GM18498 (cell line): ENCODE results near the gene NKAIN2.
"Not testable (repeated sequence)": the region's sequence is repeated elsewhere in the genome, so short reads cannot be mapped to it uniquely, and the experiment has no call there.

Experiments
- ATAC-seq: cut with Tn5 transposase; IDR thresholded peaks from one replicate; pipeline ENCODE4 v1.9.1; 2021; ENCODE audit warnings: mild to moderate bottlenecking, moderate library complexity; ENCODE audit not compliant: unreplicated experiment

The NKAIN2 gene

DNA sequence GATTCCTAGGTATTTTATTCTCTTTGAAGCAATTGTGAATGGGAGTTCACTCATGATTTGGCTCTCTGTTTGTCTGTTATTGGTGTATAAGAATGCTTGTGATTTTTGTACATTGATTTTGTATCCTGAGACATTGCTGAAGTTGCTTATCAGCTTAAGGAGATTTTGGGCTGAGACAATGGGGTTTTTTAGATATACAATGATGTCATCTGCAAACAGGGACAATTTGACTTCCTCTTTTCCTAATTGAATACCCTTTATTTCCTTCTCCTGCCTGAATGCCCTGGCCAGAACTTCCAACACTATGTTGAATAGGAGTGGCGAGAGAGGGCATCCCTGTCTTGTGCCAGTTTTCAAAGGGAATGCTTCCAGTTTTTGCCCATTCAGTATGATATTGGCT, 363.6 kb downstream of the NKAIN2 start:
- not testable (repeated sequence) for ATAC-seq

DNA sequence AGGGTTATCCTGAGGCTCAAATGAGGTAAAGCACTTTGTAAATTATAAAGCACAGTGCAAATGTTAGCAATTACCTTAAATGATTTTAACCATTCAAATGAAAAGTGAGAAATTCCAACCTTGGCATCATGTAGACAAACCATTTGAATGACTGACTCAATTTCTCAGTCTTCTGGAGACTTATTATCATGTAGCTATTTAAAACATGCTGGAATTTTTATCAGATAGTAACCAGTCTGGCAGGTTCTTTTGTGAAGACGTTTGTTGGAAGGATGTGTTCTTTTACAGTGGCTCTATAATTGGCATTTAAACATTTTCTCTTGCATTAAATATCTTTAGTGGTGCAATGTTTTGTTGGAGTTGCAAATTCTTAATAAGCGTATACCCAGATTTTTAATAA, 386.6 kb downstream of the NKAIN2 start:
- ATAC-seq: no peak

DNA sequence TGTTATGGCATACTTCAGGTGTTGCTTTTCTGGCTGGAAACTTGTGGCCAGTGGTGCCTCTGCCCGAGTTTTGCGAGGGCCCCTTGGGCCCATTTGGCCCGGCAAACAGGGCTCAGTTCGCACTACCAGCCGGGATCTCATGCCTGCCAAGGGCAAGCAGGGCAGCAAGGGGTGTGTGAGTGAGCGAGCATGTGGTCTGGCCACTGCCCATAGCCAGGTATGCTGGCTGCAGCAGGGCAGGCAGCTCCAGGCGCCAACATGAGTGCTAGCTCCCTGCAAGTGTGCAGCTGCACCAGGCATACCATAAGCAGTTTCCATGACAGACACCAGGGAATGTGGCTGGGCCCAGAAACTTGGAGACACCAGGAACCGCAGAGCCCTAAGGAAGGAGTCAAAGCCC, 389.5 kb downstream of the NKAIN2 start:
- ATAC-seq: no peak

DNA sequence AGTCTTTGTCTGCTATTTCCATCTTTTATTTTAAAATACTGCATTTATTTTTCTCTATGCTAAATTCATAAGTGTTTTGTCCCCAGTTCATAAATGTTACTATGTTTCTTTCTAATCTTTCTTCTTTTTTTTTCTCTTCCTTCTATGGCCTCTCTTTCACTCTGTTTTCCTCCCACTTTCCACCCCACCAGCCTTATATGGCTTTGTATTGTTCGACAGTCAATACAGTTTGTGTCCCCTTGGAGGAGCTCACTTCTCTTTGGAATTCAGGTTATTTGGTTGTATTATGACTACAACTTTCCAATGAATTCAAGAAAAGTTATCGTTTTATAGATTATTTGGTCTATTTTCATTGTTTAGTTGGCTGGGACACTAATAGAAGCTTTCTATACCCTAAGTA, 393.5 kb downstream of the NKAIN2 start:
- no peak for ATAC-seq

DNA sequence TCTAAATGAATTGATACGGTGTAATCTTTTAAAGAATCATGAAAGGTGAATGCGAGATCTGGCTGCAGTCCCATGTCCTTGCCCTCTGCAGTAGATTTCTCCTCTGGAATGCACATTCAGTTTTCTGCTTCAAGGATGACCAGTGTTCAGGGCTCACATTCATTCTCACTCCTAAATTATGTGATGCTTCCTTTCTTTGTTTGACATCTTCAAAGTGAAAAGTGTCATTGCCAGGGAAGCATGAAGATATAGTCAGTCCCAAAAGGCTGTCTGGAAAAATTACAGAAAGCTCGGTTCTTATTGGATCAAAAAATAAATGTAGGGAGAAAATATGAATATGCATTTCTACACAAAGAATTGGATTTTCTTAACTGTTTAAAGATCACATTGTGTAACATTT, 395.6 kb downstream of the NKAIN2 start:
- ATAC-seq: no peak

DNA sequence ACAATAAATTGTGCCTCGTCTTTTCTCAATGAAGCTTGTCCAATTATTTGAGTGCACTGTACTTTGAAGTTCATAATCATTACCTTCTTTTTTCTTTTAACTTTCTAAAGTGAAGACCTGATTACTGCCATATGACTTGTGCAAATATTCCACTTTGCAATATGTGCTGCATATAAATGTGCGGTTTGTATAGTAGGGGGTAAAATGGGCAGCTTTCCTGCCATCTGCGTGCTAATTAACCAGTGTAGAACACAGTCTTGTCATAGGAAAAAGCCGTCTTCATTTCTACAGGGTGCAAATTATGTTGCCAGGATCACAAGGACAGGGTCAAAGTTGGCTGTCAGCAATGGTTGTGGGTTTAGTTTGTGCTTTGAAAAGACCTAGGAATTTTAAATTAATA, 397.0 kb downstream of the NKAIN2 start:
- ATAC-seq: no peak

DNA sequence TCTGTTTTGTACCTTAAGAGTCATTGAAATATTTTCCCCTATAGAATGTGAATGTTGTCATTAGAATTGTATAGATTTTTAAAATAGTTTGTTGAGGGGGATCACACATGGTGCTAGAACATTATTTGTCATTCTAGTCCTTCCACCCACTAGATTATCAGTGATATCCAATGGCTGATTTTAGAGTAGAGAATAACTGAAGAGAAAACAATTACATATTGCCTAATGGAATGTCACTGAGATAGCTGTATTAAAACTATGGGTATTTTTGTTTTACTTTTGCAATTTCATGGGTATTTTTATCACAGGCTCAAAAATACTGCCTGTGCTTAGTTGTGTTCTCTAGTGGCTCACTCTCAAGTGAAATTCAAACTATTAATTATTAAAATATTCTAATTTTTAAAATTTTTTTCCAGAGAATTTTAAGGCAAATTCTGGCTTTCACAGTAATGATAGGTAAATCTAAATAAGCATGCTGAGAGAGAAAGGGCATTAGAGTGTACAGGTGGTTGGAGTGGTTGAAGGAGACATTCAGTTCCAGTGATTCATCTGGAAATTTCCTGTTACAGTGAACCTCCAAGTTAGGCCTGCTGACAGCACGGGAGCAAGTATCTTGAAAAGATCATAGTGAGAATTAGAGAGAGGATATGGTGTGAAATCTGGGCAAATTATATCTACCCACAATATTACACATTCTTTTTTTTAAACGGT, 399.6 kb downstream of the NKAIN2 start:
- ATAC-seq: no peak

DNA sequence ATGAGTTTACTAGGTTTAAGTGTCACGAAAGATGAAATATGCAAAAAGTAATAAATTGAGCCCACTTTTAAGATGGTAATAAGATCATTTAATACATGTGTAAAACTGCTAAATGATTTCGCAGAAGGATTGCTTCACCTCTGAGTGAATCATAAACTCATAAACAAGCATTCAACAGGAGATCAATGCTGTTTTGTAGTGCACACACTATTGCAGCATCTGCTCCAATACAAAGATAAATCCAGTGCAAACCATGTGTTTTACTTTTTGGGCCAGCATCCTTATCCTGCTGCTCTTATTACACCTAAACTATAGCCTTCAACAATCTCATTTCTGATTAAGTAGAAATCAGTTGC, 400.1 kb downstream of the NKAIN2 start:
- no peak for ATAC-seq

DNA sequence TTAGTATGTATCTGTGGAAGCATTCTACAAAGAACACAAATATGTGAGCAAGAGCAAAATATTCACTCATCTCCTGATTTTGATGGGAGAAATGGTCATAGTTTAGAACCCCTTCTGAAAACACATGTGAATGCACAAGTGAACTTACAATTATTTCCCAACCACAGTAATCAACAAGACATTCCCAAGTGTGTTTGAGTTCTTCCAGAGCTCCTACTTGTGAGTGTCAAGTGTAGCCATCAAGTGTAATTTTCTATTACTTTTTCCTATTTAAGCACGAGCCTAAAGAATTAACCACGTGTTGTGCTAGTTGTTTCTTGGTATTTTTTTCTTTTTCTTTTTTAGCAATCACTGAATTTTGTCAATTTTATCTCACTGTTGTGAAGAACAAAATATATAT, 402.3 kb downstream of the NKAIN2 start:
- no peak for ATAC-seq

DNA sequence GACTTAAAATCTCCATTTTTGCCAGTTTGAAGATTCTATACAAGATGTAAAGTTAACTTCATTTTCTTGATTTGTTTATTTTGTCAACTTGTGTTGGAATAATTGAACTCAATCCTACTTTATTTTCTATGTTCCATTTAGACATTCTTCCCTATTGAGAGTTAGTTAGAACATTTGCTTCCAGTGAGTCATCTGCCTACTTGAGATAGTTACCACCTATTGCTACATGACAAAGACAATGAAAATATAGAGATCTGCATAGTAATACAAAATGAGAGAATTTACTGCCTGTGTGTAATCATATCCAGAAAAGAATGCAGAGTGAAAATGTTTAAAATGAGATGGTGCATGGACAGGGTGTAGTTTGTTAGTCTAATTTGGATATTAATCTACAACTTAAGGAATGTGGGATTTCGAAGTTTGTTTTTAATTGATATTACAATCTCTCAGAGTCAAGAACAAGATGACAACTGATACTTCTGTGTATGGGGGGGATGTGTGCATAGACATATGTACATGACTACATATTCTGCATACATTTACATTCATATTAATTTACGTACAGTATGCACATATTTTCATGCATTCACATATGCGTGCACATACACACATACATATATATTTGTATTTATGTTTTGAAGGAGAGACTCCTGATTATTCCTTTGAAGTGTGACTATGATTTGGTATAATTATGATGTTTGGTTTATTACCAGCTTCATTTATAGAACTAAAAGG, 420.1 kb downstream of the NKAIN2 start:
- no peak for ATAC-seq

DNA sequence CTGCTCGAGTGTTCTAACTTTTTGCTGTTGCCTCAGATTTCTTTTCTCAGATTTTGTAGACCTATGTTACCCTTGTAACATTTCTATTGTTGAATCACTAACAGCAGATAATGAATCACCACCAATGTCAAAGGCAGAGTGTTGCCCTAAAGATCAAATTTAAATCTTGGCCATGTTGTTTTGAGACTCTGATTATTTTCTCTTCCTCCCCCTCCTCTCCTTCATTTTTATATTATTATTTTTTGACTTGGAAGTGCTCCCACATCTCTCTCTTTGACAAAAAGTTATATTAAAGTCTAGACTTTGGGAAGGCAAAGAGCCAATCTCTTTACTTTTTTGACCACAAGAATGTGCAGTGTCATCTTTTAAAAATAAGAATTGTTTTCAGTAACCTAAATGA, 422.7 kb downstream of the NKAIN2 start:
- no peak for ATAC-seq

DNA sequence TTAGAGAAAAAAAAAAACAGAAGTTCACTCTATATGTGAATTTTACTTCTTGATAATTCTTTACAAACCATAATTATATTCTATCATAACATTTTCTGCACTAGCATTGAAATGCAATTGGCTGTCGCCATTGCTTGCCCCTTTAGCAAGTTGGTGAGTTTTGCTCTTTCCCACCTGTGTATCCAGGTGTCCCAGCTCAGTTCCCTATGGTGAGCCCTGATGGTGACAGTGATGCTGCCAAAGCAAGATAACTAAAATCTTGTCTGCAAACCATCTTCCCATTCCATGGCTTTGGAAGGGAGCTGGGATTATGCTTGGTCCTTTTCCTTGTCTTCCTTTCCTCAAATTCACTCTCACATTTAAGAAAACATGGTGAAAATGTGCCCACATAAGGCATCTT, 429.6 kb downstream of the NKAIN2 start:
- no peak for ATAC-seq

DNA sequence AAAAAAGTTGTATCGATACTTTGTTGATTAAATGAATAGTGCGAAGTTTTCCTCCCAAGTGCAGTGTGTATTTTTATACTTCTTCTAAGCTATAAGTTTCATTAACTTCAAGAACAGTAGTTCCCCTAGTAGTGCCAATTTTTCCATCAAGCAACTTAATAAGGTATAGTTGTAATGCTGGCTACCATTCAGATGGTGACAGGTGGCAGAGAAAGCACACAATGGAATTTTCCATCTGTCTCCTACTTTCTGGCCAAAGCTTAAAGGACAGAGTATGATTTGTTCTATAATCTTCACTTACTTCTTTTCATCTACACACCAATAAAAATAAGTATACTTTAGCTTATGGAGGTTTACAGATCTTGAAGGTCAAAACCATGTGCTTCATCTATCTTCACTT, 431.1 kb downstream of the NKAIN2 start:
- no peak for ATAC-seq

DNA sequence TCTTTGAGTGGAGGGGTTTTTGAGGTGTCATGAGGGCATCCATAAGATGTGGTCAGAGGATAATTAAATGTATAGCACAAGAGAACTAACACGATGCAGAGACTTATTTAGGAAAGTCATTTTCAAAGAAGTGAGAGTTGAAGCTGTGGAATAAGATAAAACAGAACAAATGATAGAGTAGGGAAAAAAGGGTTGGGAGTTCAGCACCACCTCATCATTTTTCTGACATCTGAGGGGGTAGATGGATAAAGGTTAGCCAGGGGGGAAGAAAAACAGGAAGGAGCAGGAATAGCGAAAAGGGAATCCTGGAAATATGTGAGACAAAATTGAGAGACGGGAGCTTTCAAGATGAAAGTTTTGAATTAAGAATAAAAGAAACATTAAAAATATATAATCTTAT, 434.2 kb downstream of the NKAIN2 start:
- ATAC-seq: no peak

DNA sequence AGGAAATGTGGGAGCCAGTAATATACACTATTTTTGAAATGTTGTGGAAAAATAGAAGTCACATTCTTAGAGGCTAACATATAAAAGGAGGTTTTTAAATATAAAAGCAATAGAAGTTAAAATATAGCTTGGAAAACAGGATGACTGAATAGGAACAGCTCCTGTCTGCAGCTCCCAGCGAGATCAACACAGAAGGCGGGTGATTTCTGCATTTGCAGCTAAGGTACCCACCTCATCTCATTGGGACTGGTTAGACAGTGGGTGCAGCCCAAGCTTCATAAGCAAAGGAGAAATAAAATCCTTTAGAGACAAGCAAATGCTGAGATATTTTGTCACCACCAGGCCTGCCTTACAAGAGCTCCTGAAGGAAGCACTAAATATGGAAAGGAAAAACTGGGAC, 434.7 kb downstream of the NKAIN2 start:
- not testable (repeated sequence) for ATAC-seq

DNA sequence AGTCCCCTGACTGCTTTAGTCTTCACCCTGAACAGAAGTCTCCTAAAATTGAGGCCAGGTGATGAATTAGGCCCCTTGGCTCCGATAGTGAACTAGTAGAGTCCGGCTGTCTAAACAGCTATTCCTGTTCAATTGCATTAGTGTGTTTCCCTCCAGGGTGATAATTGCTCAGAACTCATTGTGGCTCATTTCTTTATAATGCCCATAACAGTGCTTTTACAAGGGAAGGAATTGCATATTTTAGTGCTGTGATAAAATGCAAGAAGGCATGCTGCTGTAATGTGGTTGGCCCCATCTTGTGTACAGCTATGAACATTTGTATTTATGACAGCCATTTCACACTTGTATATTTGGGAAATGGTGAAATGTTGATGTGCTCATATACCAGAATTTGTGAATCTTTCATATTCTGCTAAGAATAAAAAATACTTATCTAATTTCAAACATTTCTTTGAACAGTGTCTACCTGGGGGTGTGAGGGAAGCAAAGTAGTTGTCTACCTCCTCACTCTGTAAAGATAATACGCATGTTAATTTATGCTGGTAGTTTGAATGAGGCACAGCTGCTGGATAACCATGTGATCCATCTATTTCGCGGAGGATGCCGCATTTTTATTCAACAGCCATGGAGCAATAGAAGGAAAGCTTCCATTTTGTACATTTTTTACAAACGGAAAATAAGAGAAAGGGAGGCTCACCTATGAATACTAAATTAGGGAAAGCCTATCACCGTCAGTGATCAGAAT, 451.4 kb downstream of the NKAIN2 start:
- no peak for ATAC-seq

DNA sequence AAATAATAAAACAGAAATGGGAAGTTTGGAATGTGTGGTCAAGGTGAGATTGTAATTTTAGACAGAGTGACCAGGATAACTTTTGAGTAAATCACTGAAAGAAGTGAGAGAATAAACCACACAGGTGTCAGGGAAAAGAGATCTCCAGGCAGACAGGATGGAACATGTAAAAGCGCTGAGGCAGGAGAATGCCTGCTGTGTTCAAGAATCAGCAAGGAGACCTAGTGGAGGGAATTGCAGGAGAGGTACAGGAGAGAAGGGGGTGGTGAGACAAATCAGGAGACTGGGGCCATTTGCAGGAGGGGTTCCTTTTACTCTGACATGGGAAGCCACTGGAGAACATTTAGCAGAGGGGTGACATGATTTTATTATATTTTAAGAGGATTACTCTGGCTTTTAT, 456.7 kb downstream of the NKAIN2 start:
- no peak for ATAC-seq

DNA sequence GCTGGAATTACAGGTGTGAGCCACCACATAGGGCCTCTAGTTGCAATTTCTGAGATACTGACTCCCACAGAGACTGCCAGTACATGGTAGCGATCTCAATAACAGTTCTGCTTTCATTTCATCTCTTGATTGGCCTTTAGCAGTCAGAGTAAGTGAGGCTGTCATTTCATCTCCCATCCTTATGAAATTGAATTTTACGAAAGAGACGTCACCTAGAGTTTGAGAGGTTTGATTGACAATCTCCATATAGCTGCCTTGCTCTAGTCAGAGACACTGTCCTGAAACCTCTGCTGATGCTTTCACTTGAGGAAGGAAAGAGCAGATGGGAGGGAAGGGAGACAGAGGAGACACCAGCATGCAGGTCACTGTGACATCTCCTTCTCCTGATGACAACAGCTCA, 466.1 kb downstream of the NKAIN2 start:
- ATAC-seq: no peak

DNA sequence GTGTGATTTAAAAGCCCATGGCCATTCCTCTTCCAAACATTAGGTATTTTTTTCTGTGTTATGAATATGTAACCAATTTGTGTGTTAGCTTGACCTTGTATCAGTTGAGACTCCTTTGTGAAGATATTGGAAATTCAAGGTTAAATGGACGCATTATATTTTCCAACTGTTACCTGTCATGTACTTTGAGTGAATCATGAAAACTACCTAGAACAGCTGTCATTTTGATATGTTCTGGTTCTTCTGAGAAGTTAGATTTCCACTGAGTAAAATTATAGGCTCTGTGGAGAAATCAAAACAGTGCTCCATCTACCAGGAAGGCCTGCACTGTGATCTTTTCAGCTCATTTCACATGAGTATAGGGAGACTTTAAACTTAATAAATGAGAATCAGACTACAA, 470.0 kb downstream of the NKAIN2 start:
- no peak for ATAC-seq

DNA sequence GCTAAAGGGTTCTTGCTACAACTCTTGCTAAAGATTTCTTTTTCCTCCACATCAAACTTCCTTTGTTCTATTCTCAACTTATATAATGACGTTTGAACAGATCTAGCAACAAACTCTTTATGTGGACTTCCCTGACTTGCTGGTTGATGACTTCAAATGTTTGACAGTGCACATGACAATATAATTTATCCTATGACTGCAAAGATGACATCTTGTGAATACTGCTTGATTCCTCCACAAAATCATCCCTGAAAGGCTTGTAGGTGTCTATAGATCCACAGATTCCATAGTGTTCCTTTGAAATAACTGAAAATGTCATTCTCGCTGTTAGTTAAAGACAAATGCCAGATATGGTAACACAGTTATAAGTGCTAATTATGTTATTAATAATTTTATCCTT, 478.9 kb downstream of the NKAIN2 start:
- ATAC-seq: no peak

DNA sequence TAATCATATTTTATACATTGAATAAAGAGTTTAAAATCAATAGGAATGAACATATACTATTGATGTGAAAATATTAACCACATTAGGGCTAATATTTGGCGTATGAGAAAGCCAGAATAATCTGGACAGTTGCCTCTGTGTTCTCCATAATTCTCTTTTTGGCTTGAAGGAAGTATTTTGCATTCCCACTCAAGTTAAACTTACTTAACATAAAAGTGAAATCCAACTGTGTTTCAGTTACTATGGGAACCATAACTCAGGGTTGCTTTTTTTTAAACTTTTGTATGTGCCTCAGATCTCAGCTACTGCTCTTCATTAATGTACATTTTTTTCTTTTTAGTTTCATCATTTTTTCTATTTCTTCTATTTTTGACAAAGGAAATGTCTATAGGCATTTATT, 479.8 kb downstream of the NKAIN2 start:
- no peak for ATAC-seq

DNA sequence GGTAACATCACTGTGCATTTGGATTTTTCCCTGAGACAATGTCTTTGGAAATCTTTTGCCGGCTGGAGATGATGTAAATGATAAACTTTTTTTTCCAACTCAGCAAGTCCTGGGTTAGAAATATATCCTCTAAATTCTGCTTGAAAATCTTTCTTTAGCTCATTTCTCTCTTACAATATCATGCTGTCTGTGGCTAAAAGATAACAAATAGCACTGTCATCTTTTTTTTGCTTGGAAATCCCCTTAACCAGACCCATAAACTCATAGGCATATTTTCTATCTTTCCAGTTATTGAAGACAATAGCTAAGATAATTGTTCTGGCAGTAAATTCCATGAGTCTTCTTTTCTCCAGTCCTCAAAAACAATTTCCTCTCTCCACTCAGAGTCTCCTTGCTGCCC, 481.5 kb downstream of the NKAIN2 start:
- no peak for ATAC-seq
